ENCODE results near the gene TPI1. TPM values are rescaled to one million over a fixed set of nuclear protein-coding genes. Genes with fewer than 3 reads are reported as not detected.

Gene TPI1
- total and polyA plus RNA-seq, 2 experiments from 2014 or later, result 571 to 891 TPM

- Histone ChIP-seq H3K4me1 (ENCODE audit: insufficient read depth) (peaks cover 14% of the 10 kb centered on the region), H3K4me2 (no peak overlapping the region), H4K20me1 (ENCODE audit: insufficient read depth, poor library complexity, severe bottlenecking) (no peaks in the 10 kb centered on the region), H2AFZ (no peak overlapping the region), H3K4me3 (no peak overlapping the region), H3K36me3 (replicated peaks; ENCODE audit: insufficient read depth, low read depth) (no peaks in the 10 kb centered on the region), H3K79me2 (peaks cover 6% of the 10 kb centered on the region), H3K9me2 (replicated peaks; ENCODE audit: insufficient read depth) (no peaks in the 10 kb centered on the region), H3K27ac (no peak overlapping the region), H3K27me3 (peaks cover 5% of the 10 kb centered on the region), H3K9me3 (ENCODE audit: low read depth) (no peaks in the 10 kb centered on the region)
- 90% methylated on average over 37 of the region's 37 CpGs for WGBS (ENCODE audit: low lambda C conversion rate, missing lambda C conversion rate)
- peak; percentile 6 for DNase-seq (ENCODE audit: low spot score)
- no peak for TF ChIP-seq EZH2phosphoT487 (IDR thresholded peaks at IDR 0.05; ENCODE audit: low read depth, severe bottlenecking, unreplicated experiment)
- TF ChIP-seq CTCF (IDR thresholded peaks at IDR 0.05; ENCODE audit: poor library complexity), result no peak
- TF ChIP-seq EZH2 (IDR thresholded peaks at IDR 0.05; ENCODE audit: borderline replicate concordance), result no peak
Measured at GRCh38 chr12:6824085-6824775, 43.1 kb upstream of the TPI1 start.

- Histone ChIP-seq H3K27me3 (peaks cover 5% of the 10 kb centered on the region), H3K9me2 (replicated peaks; ENCODE audit: insufficient read depth) (no peaks in the 10 kb centered on the region), H3K4me1 (ENCODE audit: insufficient read depth) (peaks cover 14% of the 10 kb centered on the region), H3K4me3 (no peak overlapping the region), H3K4me2 (peak overlapping the region; percentile 75), H3K27ac (no peak overlapping the region), H4K20me1 (ENCODE audit: insufficient read depth, poor library complexity, severe bottlenecking) (no peaks in the 10 kb centered on the region), H3K36me3 (replicated peaks; ENCODE audit: insufficient read depth, low read depth) (no peaks in the 10 kb centered on the region), H3K9me3 (ENCODE audit: low read depth) (no peaks in the 10 kb centered on the region), H3K79me2 (peaks cover 6% of the 10 kb centered on the region), H2AFZ (no peak overlapping the region)
- no peak for DNase-seq (ENCODE audit: low spot score)
- TF ChIP-seq CTCF (IDR thresholded peaks at IDR 0.05; ENCODE audit: poor library complexity), result no peak
- TF ChIP-seq EZH2 (IDR thresholded peaks at IDR 0.05; ENCODE audit: borderline replicate concordance), result no peak
- WGBS (ENCODE audit: low lambda C conversion rate, missing lambda C conversion rate), result 36% methylated on average over 12 of the region's 12 CpGs
Measured at GRCh38 chr12:6824901-6825381, 42.4 kb upstream of the TPI1 start.

GRCh38 chr12:6825398-6826124 lies 41.8 kb upstream of the TPI1 start:
- Histone ChIP-seq H3K4me3 (no peak overlapping the region), H3K36me3 (replicated peaks; ENCODE audit: insufficient read depth, low read depth) (no peaks in the 10 kb centered on the region), H3K4me1 (ENCODE audit: insufficient read depth) (peaks cover 11% of the 10 kb centered on the region), H3K27me3 (peaks cover 5% of the 10 kb centered on the region), H4K20me1 (ENCODE audit: insufficient read depth, poor library complexity, severe bottlenecking) (no peaks in the 10 kb centered on the region), H3K4me2 (peak overlapping the region; percentile 75), H3K9me3 (ENCODE audit: low read depth) (no peaks in the 10 kb centered on the region), H3K9me2 (replicated peaks; ENCODE audit: insufficient read depth) (no peaks in the 10 kb centered on the region), H3K27ac (no peak overlapping the region), H3K79me2 (peaks cover 6% of the 10 kb centered on the region), H2AFZ (no peak overlapping the region)
- TF ChIP-seq EZH2 (IDR thresholded peaks at IDR 0.05; ENCODE audit: borderline replicate concordance), result no peak
- TF ChIP-seq CTCF (IDR thresholded peaks at IDR 0.05; ENCODE audit: poor library complexity), result peak; percentile 88
- peak; percentile 92 for DNase-seq (ENCODE audit: low spot score)
- 13% methylated on average over 19 of the region's 19 CpGs for WGBS (ENCODE audit: low lambda C conversion rate, missing lambda C conversion rate)

Measured in hepatocyte (in vitro differentiated cells).